H1 (cell line): ENCODE measurements around the gene RTN4. TPM values are rescaled to one million over a fixed set of nuclear protein-coding genes. Genes with fewer than 3 reads are reported as not detected.

Experiments
- CTCF ChIA-PET: fragments of 300-600 bp; sonication (Branson Sonifier 250); formaldehyde crosslinking; loops from one replicate; lab custom pipeline; 2021; ENCODE audit not compliant: partially characterized antibody; lab: Charles Lee
- POLR2A ChIA-PET: fragments of 300-600 bp; sonication (Branson Sonifier 250); formaldehyde crosslinking; loops from one replicate; lab custom pipeline; 2021; ENCODE audit warnings: inconsistent platforms; ENCODE audit not compliant: partially characterized antibody; lab: Charles Lee
- DNase-seq, 2 experiments: peaks; one replicate each; pipeline versions ENCODE4 v3.0.0 to v3.0.0-alpha.2; 2010 to 2022; ENCODE audit warnings: low spot score in 2 of 2, low read depth in 1 of 2, mixed read lengths in 1 of 2
- FAIRE-seq: peaks from 2 replicates; lab custom pipeline; 2011; peaks lifted over from hg19 to GRCh38; lab: Jason Lieb, UNC
- H2AFZ ChIP-seq: 2 replicates; pipeline ENCODE4 v1.8.1; 2012; ENCODE audit warnings: low read length, inconsistent platforms
- H2AK5ac ChIP-seq: 2 replicates; pipeline ENCODE4 v1.6.1; 2013; ENCODE audit warnings: low read depth, low read length
- H2BK120ac ChIP-seq: replicated peaks from 2 replicates; pipeline ENCODE3; 2013; ENCODE audit warnings: low read depth, low read length, inconsistent platforms
- H2BK12ac ChIP-seq: 2 replicates; pipeline ENCODE4 v1.6.1; 2013; ENCODE audit warnings: low read depth, low read length
- H2BK15ac ChIP-seq: 2 replicates; pipeline ENCODE4 v1.6.1; 2013; ENCODE audit warnings: low read length
- H2BK20ac ChIP-seq: 2 replicates; pipeline ENCODE4 v1.6.1; 2013; ENCODE audit warnings: low read length
- H2BK5ac ChIP-seq: 2 replicates; pipeline ENCODE4 v1.6.1; 2013; ENCODE audit warnings: low read depth, low read length
- H3K14ac ChIP-seq: 2 replicates; pipeline ENCODE4 v1.6.1; 2013; ENCODE audit warnings: inconsistent platforms; ENCODE audit not compliant: insufficient read length
- H3K18ac ChIP-seq: 2 replicates; pipeline ENCODE4 v1.6.1; 2013; ENCODE audit warnings: low read length; ENCODE audit errors: extremely low read depth
- H3K23ac ChIP-seq: 2 replicates; pipeline ENCODE4 v1.6.1; 2013; ENCODE audit warnings: inconsistent platforms; ENCODE audit not compliant: insufficient read length
- H3K23me2 ChIP-seq: 2 replicates; pipeline ENCODE4 v1.6.1; 2013; ENCODE audit warnings: low read depth, low read length
- H3K27ac ChIP-seq: 2 replicates; pipeline ENCODE4 v1.6.1; 2011; ENCODE audit warnings: low read depth, low read length, inconsistent platforms
- H3K27me3 ChIP-seq, 4 experiments: replicated peaks in 1 of 4; 1 replicate in 1 of 4; 2 replicates in 3 of 4; pipeline versions ENCODE4 v1.6.1 to v1.8.1; 2011 to 2013; ENCODE audit warnings: low read length in 3 of 4, mild to moderate bottlenecking in 3 of 4, inconsistent platforms in 2 of 4, mixed read lengths in 2 of 4, moderate library complexity in 1 of 4; ENCODE audit not compliant: control insufficient read depth in 3 of 4, insufficient read depth in 3 of 4; ENCODE audit errors: extremely low read depth in 1 of 4
- H3K36me3 ChIP-seq, 4 experiments: 2 replicates each; pipeline versions ENCODE4 v1.6.1 to v1.8.1; 2011 to 2013; ENCODE audit warnings: mild to moderate bottlenecking in 4 of 4, low read length in 3 of 4, moderate library complexity in 2 of 4, control low read depth in 1 of 4, inconsistent platforms in 1 of 4; ENCODE audit not compliant: insufficient read depth in 4 of 4, control insufficient read depth in 2 of 4
- H3K4ac ChIP-seq: replicated peaks from 2 replicates; pipeline ENCODE3; 2013; ENCODE audit warnings: low read length, low read depth, mixed read lengths, inconsistent platforms; ENCODE audit not compliant: insufficient read length
- H3K4me1 ChIP-seq, 4 experiments: replicated peaks in 1 of 4; 1 replicate in 1 of 4; 2 replicates in 3 of 4; pipeline versions ENCODE4 v1.6.1 to v1.8.1; 2011 to 2013; ENCODE audit warnings: low read length in 3 of 4, inconsistent platforms in 2 of 4, mixed read lengths in 1 of 4; ENCODE audit not compliant: insufficient read depth in 4 of 4, control insufficient read depth in 3 of 4
- H3K4me2 ChIP-seq, 2 experiments: 2 replicates each; pipeline versions ENCODE4 v1.6.1 to v1.8.1; 2011 to 2013; ENCODE audit warnings: low read depth in 2 of 2, low read length in 2 of 2, control low read depth in 1 of 2, inconsistent platforms in 1 of 2, mild to moderate bottlenecking in 1 of 2; ENCODE audit not compliant: insufficient read depth in 1 of 2
- H3K4me3 ChIP-seq, 4 experiments: fragments of 200-600, 300-600 bp in 1 of 4; sonication (generic), shearing (Covaris generic), sonication (Bioruptor Twin) in 1 of 4; 2 replicates each; pipeline versions ENCODE4 v1.5.1 to v1.8.1; 2011 to 2016; ENCODE audit warnings: low read length in 4 of 4, low read depth in 3 of 4, control low read depth in 2 of 4, inconsistent platforms in 2 of 4, mild to moderate bottlenecking in 2 of 4, mixed read lengths in 1 of 4, moderate library complexity in 1 of 4; ENCODE audit not compliant: insufficient read depth in 2 of 4; ENCODE audit errors: extremely low read depth in 1 of 4
- H3K56ac ChIP-seq: replicated peaks from 2 replicates; pipeline ENCODE3; 2013; ENCODE audit warnings: low read depth, mild to moderate bottlenecking, mixed read lengths, low read length, inconsistent platforms; ENCODE audit not compliant: insufficient read length
- H3K79me1 ChIP-seq: 2 replicates; pipeline ENCODE4 v1.6.1; 2013; ENCODE audit warnings: low read depth, low read length, control low read depth
- H3K79me2 ChIP-seq, 2 experiments: 2 replicates each; pipeline versions ENCODE4 v1.6.1 to v1.8.1; 2012 to 2013; ENCODE audit warnings: low read length in 2 of 2, mild to moderate bottlenecking in 2 of 2, inconsistent platforms in 1 of 2; ENCODE audit not compliant: insufficient read depth in 2 of 2, control insufficient read depth in 1 of 2
- H3K9ac ChIP-seq, 4 experiments: replicated peaks in 1 of 4; 1 replicate in 1 of 4; 2 replicates in 3 of 4; pipeline versions ENCODE4 v1.6.1 to v1.8.1; 2011 to 2013; ENCODE audit warnings: low read depth in 3 of 4, low read length in 3 of 4, control low read depth in 2 of 4, mild to moderate bottlenecking in 2 of 4, moderate library complexity in 2 of 4, inconsistent platforms in 1 of 4; ENCODE audit errors: extremely low read depth in 1 of 4
- H3K9me3 ChIP-seq, 2 experiments: 2 replicates each; pipeline versions ENCODE4 v1.6.1 to v1.8.1; 2012 to 2013; ENCODE audit warnings: mild to moderate bottlenecking in 2 of 2, moderate library complexity in 2 of 2, control low read depth in 1 of 2, inconsistent platforms in 1 of 2, low read depth in 1 of 2, low read length in 1 of 2, mixed read lengths in 1 of 2; ENCODE audit not compliant: insufficient read depth in 2 of 2
- H4K20me1 ChIP-seq, 2 experiments: replicated peaks in 1 of 2; 2 replicates each; pipeline versions ENCODE3 to v1.8.1; 2011 to 2013; ENCODE audit warnings: inconsistent platforms in 2 of 2, low read length in 2 of 2, mild to moderate bottlenecking in 1 of 2; ENCODE audit not compliant: insufficient read depth in 2 of 2, control insufficient read depth in 1 of 2
- H4K5ac ChIP-seq: 2 replicates; pipeline ENCODE4 v1.6.1; 2013; ENCODE audit warnings: low read length, low read depth, mixed read lengths, inconsistent platforms; ENCODE audit not compliant: insufficient read length
- H4K8ac ChIP-seq: 2 replicates; pipeline ENCODE4 v1.8.0; 2013; ENCODE audit warnings: mild to moderate bottlenecking, moderate library complexity, low read length, inconsistent platforms; ENCODE audit not compliant: insufficient read depth; ENCODE audit errors: extremely low read depth
- H4K91ac ChIP-seq: replicated peaks from 2 replicates; pipeline ENCODE3; 2013; ENCODE audit warnings: low read length, mixed read lengths, inconsistent platforms; ENCODE audit not compliant: insufficient read length
- ATF2 ChIP-seq: IDR thresholded peaks from 2 replicates; pipeline ENCODE4 v1.6.1; 2012; ENCODE audit warnings: low read length, inconsistent platforms
- BCL11A ChIP-seq, 2 experiments: IDR thresholded peaks; one replicate each; pipeline ENCODE4 v1.6.1; 2011; ENCODE audit warnings: low read depth in 2 of 2, low read length in 2 of 2, mild to moderate bottlenecking in 2 of 2
- CEBPB ChIP-seq: IDR thresholded peaks from 2 replicates; pipeline ENCODE4 v1.6.1; 2012; ENCODE audit warnings: low read depth, low read length
- EP300 ChIP-seq, 2 experiments: IDR thresholded peaks; 1 replicate in 1 of 2; 2 replicates in 1 of 2; pipeline ENCODE4 v1.6.1; 2011 to 2012; ENCODE audit warnings: low read depth in 2 of 2, low read length in 2 of 2, mild to moderate bottlenecking in 2 of 2, borderline replicate concordance in 1 of 2, inconsistent platforms in 1 of 2, moderate library complexity in 1 of 2
- HDAC2 ChIP-seq, 2 experiments: fragments of 300-600 bp in 1 of 2; sonication (generic) in 1 of 2; IDR thresholded peaks; 2 replicates each; pipeline ENCODE4 v1.6.1; 2011 to 2012; ENCODE audit warnings: low read depth in 2 of 2, low read length in 2 of 2, mild to moderate bottlenecking in 2 of 2, moderate library complexity in 2 of 2, borderline replicate concordance in 1 of 2, inconsistent platforms in 1 of 2
- MAX ChIP-seq: IDR thresholded peaks from 2 replicates; pipeline ENCODE4 v1.6.1; 2012; ENCODE audit warnings: inconsistent platforms
- POLR2A ChIP-seq, 2 experiments: IDR thresholded peaks; 1 replicate in 1 of 2; 2 replicates in 1 of 2; pipeline ENCODE4 v1.6.1; 2011; ENCODE audit warnings: low read depth in 2 of 2, low read length in 2 of 2, mild to moderate bottlenecking in 2 of 2; ENCODE audit errors: control extremely low read depth in 1 of 2
- SAP30 ChIP-seq: fragments of 300-600 bp; sonication (generic); IDR thresholded peaks from 2 replicates; pipeline ENCODE4 v1.7.1; 2012; ENCODE audit warnings: low read length, moderate library complexity, mild to moderate bottlenecking, inconsistent platforms; ENCODE audit not compliant: insufficient read depth, insufficient replicate concordance
- SIRT6 ChIP-seq: IDR thresholded peaks from one replicate; pipeline ENCODE4 v1.7.1; 2012; ENCODE audit warnings: low read length, inconsistent platforms
- SIX5 ChIP-seq: IDR thresholded peaks from 2 replicates; pipeline ENCODE4 v1.6.1; 2011; ENCODE audit warnings: mild to moderate bottlenecking, low read depth, low read length
- SRF ChIP-seq: IDR thresholded peaks from 2 replicates; pipeline ENCODE4 v1.6.1; 2011; ENCODE audit warnings: mild to moderate bottlenecking, low read depth, low read length, moderate library complexity
- TAF7 ChIP-seq: optimal IDR thresholded peaks from 2 replicates; pipeline ENCODE3; 2011; ENCODE audit warnings: low read depth, mild to moderate bottlenecking, inconsistent platforms, low read length, moderate library complexity, borderline replicate concordance
- WGBS, 2 experiments: shearing (Covaris generic) in 1 of 2; methylation state at CpG; one replicate each; pipeline versions ENCODE4 v1.1.6 to v1.1.7; 2013 to 2015; ENCODE audit warnings: low lambda C conversion rate in 2 of 2, mixed read lengths in 2 of 2, inconsistent platforms in 1 of 2, low coverage in 1 of 2, missing lambda C conversion rate in 1 of 2; ENCODE audit not compliant: insufficient replicate concordance in 2 of 2, insufficient coverage in 1 of 2, insufficient read length in 1 of 2; ENCODE audit errors: extremely low coverage in 1 of 2, missing lambda C conversion rate in 1 of 2; 5-methylcytosine and 5-hydroxymethylcytosine counted together
- polyA plus RNA-seq, 7 experiments: library from polyadenylated mRNA; depleted of rRNA in 3 of 7; stranded (reverse) in 5 of 7; unstranded in 2 of 7; fragments of >200 nt in 5 of 7; fragments of 200-250 nt in 2 of 7; gene quantifications; 1 replicate in 5 of 7; 2 replicates in 1 of 7; 4 replicates in 1 of 7; pipeline versions ENCODE4 v1.2.1 to v1.2.3, GENCODE V29; 2011 to 2013; ENCODE audit warnings: missing spikeins in 2 of 7, mixed read lengths in 2 of 7
- total RNA-seq: library from RNA; stranded (reverse); fragmentation: NEBNext Ultra II Directional; extraction: Animal tissue kit (Norgen Biotek cat#: 25700); gene quantifications from 2 replicates; pipeline ENCODE4 v1.2.1, GENCODE V29; 2021

Gene RTN4
- total and polyA plus RNA-seq, 2 of the 8 experiments (the other 6 are each of a cell fraction or from before 2014, with no cell fraction given): 179 to 242 TPM

GRCh38 chr2:54962511-54962910, 87.7 kb downstream of the RTN4 start:
- Histone ChIP-seq H3K56ac (no peak overlapping the region), H3K4ac (no peak overlapping the region), H3K9ac (no peak overlapping the region), H3K23ac (no peak overlapping the region), H3K18ac (no peak overlapping the region), H2BK5ac (no peak overlapping the region), H3K27ac (no peak overlapping the region), H4K5ac (no peak overlapping the region), H3K9me3 (no peaks in the 10 kb centered on the region), H2AK5ac (no peak overlapping the region), H4K91ac (no peak overlapping the region), H4K8ac (peak overlapping the region; percentile 31; the same call in 1 of the 2 replicates), H2BK12ac (no peak overlapping the region), H2BK20ac (no peak overlapping the region), H3K4me3 (no peak overlapping the region), H3K23me2 (no peaks in the 10 kb centered on the region), H2BK15ac (no peak overlapping the region), H3K4me2 (no peak overlapping the region), H4K20me1 (no peaks in the 10 kb centered on the region), H3K79me2 (no peaks in the 10 kb centered on the region), H2BK120ac (no peak overlapping the region), H3K36me3 (no peaks in the 10 kb centered on the region), H3K4me1 (peaks cover 2 to 8% (median 3%) of the 10 kb centered on the region in 4 experiments; a peak in 5 of 7 replicates), H3K14ac (no peak overlapping the region), H3K27me3 (no peaks in the 10 kb centered on the region), H2AFZ (no peak overlapping the region), H3K79me1 (no peaks in the 10 kb centered on the region; the same call in 1 of the 2 replicates)
- no peak for DNase-seq
- 92% methylated on average over 13 of the region's 13 CpGs; no CpG with 5 or more reads in 1 of the 2 experiments for WGBS, 2 experiments
- ChIA-PET POLR2A (interaction anchor here (0.8 kb wide), 1 partner anchor 9 kb away, joined by 3 read pairs; no protein-coding TSS in a partner anchor), CTCF (no interaction called here)
- FAIRE-seq: no peak
- no peak for TF ChIP-seq CEBPB
- TF ChIP-seq SRF: no peak
- no peak for TF ChIP-seq SIX5
- no peak for TF ChIP-seq SIRT6
- TF ChIP-seq EP300 (IDR thresholded peaks at IDR 0.05; ENCODE audit: borderline replicate concordance in 1 of 2, low read depth in 2 of 2, low read length in 2 of 2): no peak
- TF ChIP-seq SAP30: no peak
- no peak for TF ChIP-seq MAX
- TF ChIP-seq POLR2A (IDR thresholded peaks at IDR 0.05; ENCODE audit: control extremely low read depth in 1 of 2, low read depth in 2 of 2, low read length in 2 of 2): no peak
- no peak for TF ChIP-seq HDAC2 (IDR thresholded peaks at IDR 0.05; ENCODE audit: borderline replicate concordance in 1 of 2, low read depth in 2 of 2, low read length in 2 of 2)
- TF ChIP-seq BCL11A (IDR thresholded peaks at IDR 0.05; ENCODE audit: low read depth in 2 of 2, low read length in 2 of 2): no peak
- no peak for TF ChIP-seq ATF2
- TF ChIP-seq TAF7: no peak
